GM12891 (cell line): Measurements from ENCODE around the gene SELENOV.

ENCODE experiments used
- DNase-seq: peaks from one replicate; pipeline ENCODE4 v3.0.0; 2011; ENCODE audit warnings: low spot score; ENCODE audit not compliant: insufficient read length
- FAIRE-seq: peaks from 2 replicates; lab custom pipeline; 2011; peaks lifted over from hg19 to GRCh38; lab: Jason Lieb, UNC
- PAX5 ChIP-seq: IDR thresholded peaks from 2 replicates; pipeline ENCODE4 v1.6.1; 2011; ENCODE audit warnings: low read length, moderate library complexity, mild to moderate bottlenecking; ENCODE audit not compliant: insufficient read depth, severe bottlenecking
- POLR2A ChIP-seq: IDR thresholded peaks from 2 replicates; pipeline ENCODE4 v1.6.1; 2011; ENCODE audit warnings: low read depth, low read length, control low read depth
- POLR2AphosphoS5 ChIP-seq: IDR thresholded peaks from 2 replicates; pipeline ENCODE4 v1.6.1; 2011; ENCODE audit warnings: low read depth, low read length, control low read depth
- POU2F2 ChIP-seq: IDR thresholded peaks from 2 replicates; pipeline ENCODE4 v1.6.1; 2011; ENCODE audit warnings: low read depth, mild to moderate bottlenecking, control low read depth, low read length, moderate library complexity
- SPI1 ChIP-seq: IDR thresholded peaks from 2 replicates; pipeline ENCODE4 v1.6.1; 2011; ENCODE audit warnings: low read depth, low read length, control low read depth
- TAF1 ChIP-seq: IDR thresholded peaks from 2 replicates; pipeline ENCODE4 v1.6.1; 2011; ENCODE audit warnings: low read depth, low read length, control low read depth

The SELENOV gene

GRCh38 chr19:39539518-39540332, 24.8 kb downstream of the SELENOV start, which contains the start of gene EID2:
Gene EID2, minus strand, starts transcription at chr19:39540161. Its CDS starts 82 bp downstream, at chr19:39540079.
- FAIRE-seq (peak; percentile 96), DNase-seq (peak; percentile 82)
- no peak for TF ChIP-seq SPI1
- peak; percentile 75 for TF ChIP-seq POU2F2
- no peak for TF ChIP-seq PAX5
- peak; percentile 74 for TF ChIP-seq POLR2AphosphoS5
- peak; percentile 66 for TF ChIP-seq TAF1
- peak; percentile 62 for TF ChIP-seq POLR2A

GRCh38 chr19:39540333-39540673, 25.4 kb downstream of the SELENOV start:
- FAIRE-seq (no peak), DNase-seq (no peak)
- TF ChIP-seq POLR2AphosphoS5 (no peak), TAF1 (no peak)

GRCh38 chr19:39542206-39542605, 27.3 kb downstream of the SELENOV start:
- no peak for TF ChIP-seq POLR2A
- TF ChIP-seq PAX5, result no peak
- no peak for TF ChIP-seq POU2F2
- FAIRE-seq (no peak), DNase-seq (no peak)

GRCh38 chr19:39543477-39543857, 28.5 kb downstream of the SELENOV start:
- DNase-seq (no peak), FAIRE-seq (no peak)
- TF ChIP-seq POLR2AphosphoS5 (no peak), SPI1 (no peak), POLR2A (no peak), TAF1 (no peak), PAX5 (no peak), POU2F2 (no peak)

GRCh38 chr19:39544226-39544903, 29.4 kb downstream of the SELENOV start:
- no peak for FAIRE-seq
- no peak for DNase-seq
- TF ChIP-seq PAX5, result no peak
- no peak for TF ChIP-seq POLR2AphosphoS5
- TF ChIP-seq POLR2A, result no peak
- no peak for TF ChIP-seq TAF1
- TF ChIP-seq POU2F2, result no peak
- no peak for TF ChIP-seq SPI1

- FAIRE-seq (no peak), DNase-seq (no peak)
- TF ChIP-seq POLR2AphosphoS5 (no peak), TAF1 (no peak), SPI1 (no peak), POU2F2 (no peak), PAX5 (no peak), POLR2A (no peak)
Measured at GRCh38 chr19:39544911-39545310, 30.0 kb downstream of the SELENOV start.

GRCh38 chr19:39546599-39546998, 31.7 kb downstream of the SELENOV start:
- DNase-seq (no peak), FAIRE-seq (no peak)
- no peak for TF ChIP-seq POLR2A
- TF ChIP-seq SPI1, result no peak
- no peak for TF ChIP-seq POLR2AphosphoS5
- TF ChIP-seq TAF1, result no peak
- no peak for TF ChIP-seq POU2F2
- TF ChIP-seq PAX5, result no peak

- TF ChIP-seq PAX5, result no peak
- TF ChIP-seq SPI1, result no peak
- TF ChIP-seq POLR2AphosphoS5, result no peak
- TF ChIP-seq POLR2A, result no peak
- no peak for TF ChIP-seq POU2F2
- TF ChIP-seq TAF1, result no peak
- DNase-seq (no peak), FAIRE-seq (no peak)
Measured at GRCh38 chr19:39550197-39550596, 35.3 kb downstream of the SELENOV start.

GRCh38 chr19:39553082-39553652, 38.2 kb downstream of the SELENOV start:
- DNase-seq, result no peak
- FAIRE-seq, result no peak

More at GRCh38 chr19:39553082-39553652, 38.2 kb downstream of the SELENOV start:
- TF ChIP-seq SPI1, result no peak
